SK-MEL-5 (cell line): ENCODE results near the gene IWS1. TPM values are rescaled to one million over a fixed set of nuclear protein-coding genes. Genes with fewer than 3 reads are reported as not detected.
"Not testable (repeated sequence)": the region's sequence is repeated elsewhere in the genome, so short reads cannot be mapped to it uniquely, and the experiment has no call there.

Experiments
- DNase-seq: peaks from one replicate; pipeline ENCODE4 v3.0.0-alpha.2; 2016; ENCODE audit warnings: low read depth, low spot score
- in situ Hi-C: cut with HindIII; loops from 2 replicates; pipeline ENCODE4 v1.10.0; 2016; ENCODE audit warnings: low sequenced_read_pairs, high pct_unique_total_duplicates, low pct_unique_long_range_greater_than_20kb
- small RNA-seq, 2 experiments: library from RNA; depleted of rRNA; stranded (forward); fragments of <200 nt; gene quantifications; one replicate each; pipeline ENCODE3, GENCODE V24; 2014
- total RNA-seq: library from RNA; depleted of rRNA; stranded (reverse); fragments of >200 nt; shearing (Covaris generic); gene quantifications from 2 replicates; pipeline ENCODE4 v1.2.3, GENCODE V29; 2014; rRNA removed

Gene IWS1
- total RNA-seq, 1 experiment from 2014 or later = 43.1 TPM

- DNase-seq = peak; percentile 50
- in situ Hi-C loops = no loop called here
Observed at GRCh38 chr2:127453392-127454171, 72.7 kb downstream of the IWS1 start.

GRCh38 chr2:127453013-127453391 is 73.3 kb downstream of the IWS1 start:
- DNase-seq = no peak
- in situ Hi-C loops = no loop called here

- in situ Hi-C loops, DNase-seq: not testable (repeated sequence)
Observed at GRCh38 chr2:127452423-127452822, 73.9 kb downstream of the IWS1 start.

GRCh38 chr2:127451981-127452380 is 74.3 kb downstream of the IWS1 start:
- in situ Hi-C loops = no loop called here
- DNase-seq = no peak

- DNase-seq = no peak
- in situ Hi-C loops = no loop called here
Observed at GRCh38 chr2:127449898-127450297, 76.4 kb downstream of the IWS1 start.

- in situ Hi-C loops = no loop called here
- DNase-seq = no peak
Observed at GRCh38 chr2:127449414-127449813, 76.9 kb downstream of the IWS1 start.

GRCh38 chr2:127448526-127448925 is 77.8 kb downstream of the IWS1 start:
- no peak for DNase-seq
- in situ Hi-C loops = no loop called here

GRCh38 chr2:127439343-127439742 is 86.9 kb downstream of the IWS1 start:
- DNase-seq = no peak
- in situ Hi-C loops = no loop called here

GRCh38 chr2:127437781-127438726 is 88.2 kb downstream of the IWS1 start:
- in situ Hi-C loops = no loop called here
- no peak for DNase-seq

- DNase-seq = no peak
- in situ Hi-C loops = no loop called here
Observed at GRCh38 chr2:127437056-127437455, 89.2 kb downstream of the IWS1 start.

- DNase-seq = no peak
- in situ Hi-C loops = no loop called here
Observed at GRCh38 chr2:127434515-127434914, 91.8 kb downstream of the IWS1 start.

GRCh38 chr2:127431408-127432023 is 94.8 kb downstream of the IWS1 start:
- in situ Hi-C loops = no loop called here
- no peak for DNase-seq

Small RNA genes lying within 50 kb of the gene (small RNA-seq; reads per million reads assigned to genes)
- gene RNU4-48P = 0 reads per million in 2 experiments

Other genes with a start within 250 kb of the IWS1 start
- 33.0 and 33.8 TPM in 2 replicates for gene ERCC3, start 232.3 kb downstream of the IWS1 start, total RNA-seq
- 24.5 and 26.4 TPM in 2 replicates for gene MAP3K2, start 138.5 kb downstream of the IWS1 start, total RNA-seq
- gene PROC, start 108.1 kb downstream of the IWS1 start, total RNA-seq = not detected in 2 replicates
- gene MYO7B, start 9.2 kb upstream of the IWS1 start, total RNA-seq = not detected in 2 replicates
- not detected in 2 replicates for gene GPR17, start 119.7 kb upstream of the IWS1 start, total RNA-seq
- gene LIMS2, start 149.0 kb upstream of the IWS1 start, total RNA-seq = 0.48 TPM in 1 of 2 replicates, not detected in the other
- gene SFT2D3, start 175.0 kb upstream of the IWS1 start, total RNA-seq = 6.5 and 9.7 TPM in 2 replicates